ENCODE data around the gene STARD7. TPM values are rescaled to one million over a fixed set of nuclear protein-coding genes. Genes with fewer than 3 reads are reported as not detected.

STARD7 gene
- total and polyA plus RNA-seq, 2 donors (not counting 3 experiments of a cell fraction or from before 2014, with no cell fraction given) = 61.2 to 132 TPM

- ChIA-PET CTCF (interaction anchor here (1.0 kb wide), 1 partner anchor 29 kb away, joined by 5 read pairs; no protein-coding TSS in a partner anchor), POLR2A (no interaction called here)
- intact Hi-C loops (cut with micrococcal nuclease) = no loop called here
- Histone ChIP-seq H3K9ac (replicated peaks; ENCODE audit: extremely low read depth, insufficient read depth, low read length) (no peak within 1 kb of the TSS), H3K4me1 (ENCODE audit: control insufficient read depth, extremely low read depth, insufficient read depth, low read length) (no peaks in the 10 kb centered on the region), H3K79me2 (ENCODE audit: control insufficient read depth, insufficient read depth, low read length) (no peaks in the 10 kb centered on the region), H3K4me2 (ENCODE audit: insufficient read depth, low read length) (peak within 1 kb of the TSS; percentile 43), H3K27ac (ENCODE audit: insufficient read depth, low read depth, low read length) (no peak within 1 kb of the TSS), H3K27me3 (ENCODE audit: control insufficient read depth in 2 of 2, insufficient read depth in 2 of 2, low read length in 2 of 2) (no peaks in the 10 kb centered on the region), H3K9me1 (replicated peaks; ENCODE audit: control insufficient read depth, extremely low read depth, insufficient read depth, low read length) (no peaks in the 10 kb centered on the region), H4K20me1 (replicated peaks; ENCODE audit: control insufficient read depth, extremely low read depth, insufficient read depth, low read length) (no peaks in the 10 kb centered on the region), H2AFZ (ENCODE audit: low read depth, low read length) (peak within 1 kb of the TSS; percentile 83), H3K9me3 (replicated peaks; ENCODE audit: control insufficient read depth, insufficient read depth, low read length) (no peaks in the 10 kb centered on the region), H3K36me3 (ENCODE audit: control insufficient read depth in 2 of 2, extremely low read depth in 1 of 2, insufficient read depth in 2 of 2, low read length in 2 of 2) (no peaks in the 10 kb centered on the region), H3K4me3 (replicated peaks in 1 of 3; ENCODE audit: insufficient read depth in 1 of 3, low read depth in 1 of 3, low read length in 3 of 3) (peak within 1 kb of the TSS in 1 of 3 experiments; percentile 39)
- dilution Hi-C loops (cut with MboI; ENCODE audit: extremely low pct_ligation_motif_present, low sequenced_read_pairs) = no loop called here
- FAIRE-seq = peak; percentile 18
- TF ChIP-seq POLR2AphosphoS5 (IDR thresholded peaks at IDR 0.05; ENCODE audit: insufficient read depth, low read depth, low read length) = peak; percentile 59
- TF ChIP-seq, protein P1, sequence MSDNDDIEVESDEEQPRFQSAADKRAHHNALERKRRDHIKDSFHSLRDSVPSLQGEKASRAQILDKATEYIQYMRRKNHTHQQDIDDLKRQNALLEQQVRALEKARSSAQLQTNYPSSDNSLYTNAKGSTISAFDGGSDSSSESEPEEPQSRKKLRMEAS (IDR thresholded peaks at IDR 0.05; ENCODE audit: insufficient read depth, insufficient read length) = peak; percentile 63
- peak; percentile 35 for TF ChIP-seq MYC (IDR thresholded peaks at IDR 0.05; ENCODE audit: low read depth, low read length)
- no peak for TF ChIP-seq JUN (IDR thresholded peaks at IDR 0.05; ENCODE audit: borderline replicate concordance, insufficient read depth, insufficient read length, low read depth)
- no peak for TF ChIP-seq CTCF (IDR thresholded peaks at IDR 0.05; ENCODE audit: extremely low read depth in 1 of 2, insufficient read depth in 1 of 2, low read depth in 1 of 2, low read length in 2 of 2)
- no peak for TF ChIP-seq EZH2 (IDR thresholded peaks at IDR 0.05; ENCODE audit: borderline replicate concordance, low read depth, low read length, severe bottlenecking)
- no TSS peak for BruUV-seq (replicated peaks)
- DNase-seq (ENCODE audit: low read depth, low spot score) = peak; percentile 56
These were observed 63.4 kb downstream of the STARD7 start, which contains the start of gene DUSP2 for GRCh38 chr2:96145036-96145847. DUSP2 (minus strand) TSS chr2:96145440; CDS start chr2:96145354, 86 bp downstream.
